B cell (primary cell): ENCODE data around the gene CCDC54. TPM values are rescaled to one million over a fixed set of nuclear protein-coding genes. Genes with fewer than 3 reads are reported as not detected.

ENCODE experiments used
- ATAC-seq: fragments of 200-7000 bp; cut with Tn5 transposase; one replicate; pipeline ENCODE4 v1.10.0; 2021; ENCODE audit warnings: low read depth, mild to moderate bottlenecking, moderate number of reproducible peaks, moderate library complexity
- CTCF ChIA-PET: fragments of 350-600 bp; sonication (Branson Sonifier 250); formaldehyde crosslinking; loops from one replicate; lab custom pipeline; 2021; ENCODE audit warnings: antibody characterized with exemption, inconsistent platforms; lab: Charles Lee
- POLR2A ChIA-PET: fragments of 350-600 bp; sonication (Branson Sonifier 250); formaldehyde crosslinking; loops from one replicate; lab custom pipeline; 2021; ENCODE audit warnings: antibody characterized with exemption; lab: Charles Lee
- DNase-seq: peaks from one replicate; pipeline ENCODE4 v3.0.0; 2013
- H2AFZ ChIP-seq: 2 replicates; pipeline ENCODE4 v1.6.1; 2012; ENCODE audit warnings: mild to moderate bottlenecking, low read depth, low read length; ENCODE audit not compliant: insufficient read depth, poor library complexity, severe bottlenecking
- H3K27ac ChIP-seq, 2 donors: 1 replicate in 1 of 2; 2 replicates in 1 of 2; pipeline ENCODE4 v1.5.1; 2012 to 2013; ENCODE audit warnings: low read length in 2 of 2, mild to moderate bottlenecking in 2 of 2, moderate library complexity in 1 of 2
- H3K27me3 ChIP-seq, 4 experiments: fragments of 200-600 bp in 1 of 4; sonication (generic) in 1 of 4; replicated peaks in 1 of 4; 1 replicate in 2 of 4; 2 replicates in 2 of 4; pipeline versions ENCODE4 v1.6.1 to v1.7.0; 2013 to 2016; ENCODE audit warnings: low read length in 3 of 4, mild to moderate bottlenecking in 2 of 4, mixed read lengths in 1 of 4, moderate library complexity in 1 of 4; ENCODE audit not compliant: insufficient read depth in 4 of 4, control insufficient read depth in 3 of 4; ENCODE audit errors: control extremely low read depth in 1 of 4
- H3K36me3 ChIP-seq, 2 experiments: replicated peaks in 1 of 2; 1 replicate in 1 of 2; 2 replicates in 1 of 2; pipeline versions ENCODE4 v1.6.1 to v1.7.1; 2013; ENCODE audit warnings: low read length in 1 of 2; ENCODE audit not compliant: insufficient read depth in 2 of 2, control insufficient read depth in 1 of 2; ENCODE audit errors: control extremely low read depth in 1 of 2, extremely low read depth in 1 of 2
- H3K4me1 ChIP-seq, 2 donors: fragments of 200-600 bp in 1 of 2; sonication (generic) in 1 of 2; 1 replicate in 1 of 2; 2 replicates in 1 of 2; pipeline versions ENCODE4 v1.5.1 to v1.6.1; 2013 to 2017; ENCODE audit warnings: low read length in 2 of 2; ENCODE audit not compliant: control insufficient read depth in 2 of 2, insufficient read depth in 2 of 2
- H3K4me2 ChIP-seq: replicated peaks from 2 replicates; pipeline ENCODE3; 2012; ENCODE audit warnings: mild to moderate bottlenecking, low read depth, low read length; ENCODE audit not compliant: poor library complexity, severe bottlenecking
- H3K4me3 ChIP-seq, 5 experiments: fragments of 200-600 bp in 1 of 5; sonication (generic) in 1 of 5; 1 replicate in 3 of 5; 2 replicates in 2 of 5; pipeline versions ENCODE4 v1.5.1 to v1.7.0; 2011 to 2016; ENCODE audit warnings: low read length in 4 of 5, mild to moderate bottlenecking in 4 of 5, low read depth in 2 of 5, control low read depth in 1 of 5, moderate library complexity in 1 of 5; ENCODE audit not compliant: insufficient read depth in 1 of 5; ENCODE audit errors: control extremely low read depth in 1 of 5, extremely low read depth in 1 of 5
- H3K79me2 ChIP-seq: fragments of 200-600 bp; sonication (generic); one replicate; pipeline ENCODE4 v1.6.0; 2016; ENCODE audit warnings: low read length; ENCODE audit not compliant: control insufficient read depth, insufficient read depth
- H3K9ac ChIP-seq: fragments of 200-600 bp; sonication (generic); 2 replicates; pipeline ENCODE4 v1.6.1; 2017; ENCODE audit warnings: mild to moderate bottlenecking, low read length, moderate library complexity
- H3K9me3 ChIP-seq, 3 donors: one replicate each; pipeline versions ENCODE4 v1.6.1 to v1.7.1; 2013; ENCODE audit warnings: low read length in 2 of 3; ENCODE audit not compliant: control insufficient read depth in 2 of 3, insufficient read depth in 1 of 3; ENCODE audit errors: control extremely low read depth in 1 of 3
- H4K20me1 ChIP-seq: 2 replicates; pipeline ENCODE4 v1.6.0; 2012; ENCODE audit warnings: mild to moderate bottlenecking, low read length; ENCODE audit not compliant: insufficient read depth, control insufficient read depth, poor library complexity, severe bottlenecking
- H3K27ac Mint-ChIP-seq: one replicate; pipeline ENCODE4 v1.8.0; 2021; ENCODE audit warnings: mixed read lengths
- H3K27me3 Mint-ChIP-seq: one replicate; pipeline ENCODE4 v1.8.0; 2021; ENCODE audit warnings: mixed read lengths
- H3K4me1 Mint-ChIP-seq: one replicate; pipeline ENCODE4 v1.8.0; 2021; ENCODE audit warnings: mixed read lengths
- H3K4me3 Mint-ChIP-seq: one replicate; pipeline ENCODE4 v1.8.0; 2021; ENCODE audit warnings: mixed read lengths
- H3K9me3 Mint-ChIP-seq: one replicate; pipeline ENCODE4 v1.8.0; 2022; ENCODE audit warnings: mixed read lengths; ENCODE audit not compliant: insufficient read depth
- CTCF ChIP-seq: fragments of 200-600 bp; IDR thresholded peaks from one replicate; pipeline ENCODE4 v1.8.0; 2022; ENCODE audit warnings: antibody characterized with exemption, mild to moderate bottlenecking
- EZH2 ChIP-seq: IDR thresholded peaks from 2 replicates; pipeline ENCODE4 v1.6.1; 2012; ENCODE audit warnings: borderline replicate concordance, low read depth, mild to moderate bottlenecking, moderate library complexity, low read length; ENCODE audit not compliant: insufficient read depth, poor library complexity, severe bottlenecking
- WGBS: methylation state at CpG from one replicate; pipeline ENCODE4 v1.1.5; 2013; ENCODE audit warnings: missing lambda C conversion rate; ENCODE audit not compliant: insufficient coverage; 5-methylcytosine and 5-hydroxymethylcytosine counted together
- intact Hi-C: fragments of 100-400 bp; cut with micrococcal nuclease; formaldehyde crosslinking; loops from one replicate; pipeline ENCODE4 v1.10.0; 2022
- polyA plus RNA-seq: library from polyadenylated mRNA; depleted of rRNA; stranded (reverse); fragments of >200 nt; gene quantifications from 2 replicates; pipeline ENCODE4 v1.2.3, GENCODE V29; 2012
- total RNA-seq, 2 donors: library from RNA; stranded (reverse); fragments of 120-200 nt in 1 of 2; gene quantifications; 1 replicate in 1 of 2; 2 replicates in 1 of 2; pipeline versions ENCODE4 v1.2.3 to v1.2.4, GENCODE V29; 2013 to 2022

The CCDC54 gene
- total and polyA plus RNA-seq, 2 donors (not counting 1 experiment from before 2014, with no cell fraction given), result not detected

DNA sequence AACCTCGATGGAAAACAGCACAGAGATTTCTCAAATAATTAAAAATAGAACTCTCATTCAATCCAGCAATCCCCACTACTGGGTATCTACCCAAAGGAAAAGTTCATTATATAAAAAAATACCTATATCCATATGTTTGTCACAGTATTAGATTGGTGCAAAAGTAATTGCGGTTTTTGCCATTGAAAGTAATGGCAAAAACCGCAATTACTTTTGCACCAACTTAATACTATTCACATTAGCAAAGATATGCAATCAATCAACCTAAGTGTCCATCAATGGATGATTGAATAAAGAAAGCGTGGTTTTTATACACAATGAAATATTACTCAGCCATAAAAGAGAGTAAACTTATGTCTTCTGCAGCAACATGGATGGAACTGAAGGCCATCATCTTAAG lies 12.2 kb upstream of the CCDC54 start:
- Histone ChIP-seq H3K36me3 (no peaks in the 10 kb centered on the region), H3K9me3 (no peaks in the 10 kb centered on the region), H3K27me3 (peaks cover 0 to 3% (median under 1%) of the 10 kb centered on the region in 4 experiments), H2AFZ (no peak overlapping the region), H3K4me1 (no peaks in the 10 kb centered on the region), H3K4me2 (no peak overlapping the region), H3K4me3 (no peak overlapping the region), H3K79me2 (no peaks in the 10 kb centered on the region), H4K20me1 (no peaks in the 10 kb centered on the region), H3K9ac (no peak overlapping the region), H3K27ac (no peak overlapping the region)
- Mint-ChIP-seq H3K4me1 (no peaks in the 10 kb centered on the region), H3K27ac (no peak overlapping the region), H3K4me3 (no peak overlapping the region), H3K9me3 (no peaks in the 10 kb centered on the region), H3K27me3 (peaks cover 7% of the 10 kb centered on the region)
- POLR2A ChIA-PET, result no interaction called here
- intact Hi-C loops, result no loop called here
- TF ChIP-seq EZH2 (no peak), CTCF (no peak)
- no peak for DNase-seq
- CTCF ChIA-PET, result no interaction called here
- WGBS, result no CpG with 5 or more reads among the region's 4 CpGs
- ATAC-seq, result no peak

GRCh38 chr3:107366766-107367165 lies 10.5 kb upstream of the CCDC54 start:
- no peaks in the 10 kb centered on the region for H4K20me1 ChIP-seq
- ATAC-seq (no peak), DNase-seq (no peak)
- Mint-ChIP-seq H3K9me3 (no peaks in the 10 kb centered on the region), H3K4me1 (no peaks in the 10 kb centered on the region), H3K27ac (no peak overlapping the region), H3K4me3 (no peak overlapping the region), H3K27me3 (peaks cover 11% of the 10 kb centered on the region)
- H3K4me1 ChIP-seq, result no peaks in the 10 kb centered on the region
- no peaks in the 10 kb centered on the region for H3K36me3 ChIP-seq
- H3K79me2 ChIP-seq, result no peaks in the 10 kb centered on the region
- no CpG with 5 or more reads among the region's 3 CpGs for WGBS
- CTCF ChIA-PET, result no interaction called here
- intact Hi-C loops, result no loop called here
- H3K9ac ChIP-seq, result no peak overlapping the region
- no peak overlapping the region for H3K27ac ChIP-seq
- H3K4me2 ChIP-seq, result no peak overlapping the region
- TF ChIP-seq EZH2, result no peak
- TF ChIP-seq CTCF, result no peak
- POLR2A ChIA-PET, result no interaction called here
- no peak overlapping the region for H3K4me3 ChIP-seq
- no peak overlapping the region for H2AFZ ChIP-seq
- no peaks in the 10 kb centered on the region for H3K9me3 ChIP-seq
- peaks cover 0 to 4% (median 1%) of the 10 kb centered on the region in 4 experiments for H3K27me3 ChIP-seq
